Stimulated activated CD4-positive, alpha-beta T cell treated with anti-CD3 and anti-CD28 coated beads, Interleukin-12 subunit alpha, Interleukin-12 subunit beta, amount 100 ng/mL, for 24 hours (primary cell): ENCODE measurements around the gene APBB2.
"Not testable (repeated sequence)": the region's sequence is repeated elsewhere in the genome, so short reads cannot be mapped to it uniquely, and the experiment has no call there.

Experiments used
- DNase-seq, 2 experiments: peaks; one replicate each; pipeline ENCODE4 v3.0.0-alpha.2; 2020; ENCODE audit warnings: low read depth in 2 of 2

APBB2 gene

GRCh38 chr4:41157009-41157408 lies 57.3 kb downstream of the APBB2 start:
- DNase-seq: no peak

- DNase-seq: no peak
These were observed 57.8 kb downstream of the APBB2 start for GRCh38 chr4:41156574-41156973.

GRCh38 chr4:41155194-41155830 lies 59.0 kb downstream of the APBB2 start:
- DNase-seq: no peak

- no peak for DNase-seq
These were observed 59.5 kb downstream of the APBB2 start for GRCh38 chr4:41154814-41155177.

- DNase-seq: no peak
These were observed 60.1 kb downstream of the APBB2 start for GRCh38 chr4:41154010-41154813.

GRCh38 chr4:41150401-41150800 lies 63.9 kb downstream of the APBB2 start:
- no peak for DNase-seq

- not testable (repeated sequence) for DNase-seq
These were observed 64.8 kb downstream of the APBB2 start for GRCh38 chr4:41149568-41149967.

- no peak for DNase-seq
These were observed 65.4 kb downstream of the APBB2 start for GRCh38 chr4:41148931-41149330.

GRCh38 chr4:41148292-41148691 lies 66.0 kb downstream of the APBB2 start:
- DNase-seq: no peak

- DNase-seq: not testable (repeated sequence)
These were observed 66.8 kb downstream of the APBB2 start for GRCh38 chr4:41147570-41147969.

- DNase-seq: no peak
These were observed 67.4 kb downstream of the APBB2 start for GRCh38 chr4:41146716-41147506.

- no peak for DNase-seq
These were observed 68.1 kb downstream of the APBB2 start for GRCh38 chr4:41146196-41146595.

- DNase-seq: no peak
These were observed 68.7 kb downstream of the APBB2 start for GRCh38 chr4:41145571-41146078.

GRCh38 chr4:41144812-41145211 lies 69.5 kb downstream of the APBB2 start:
- no peak for DNase-seq

- DNase-seq: no peak
These were observed 70.3 kb downstream of the APBB2 start for GRCh38 chr4:41144040-41144379.

- no peak for DNase-seq
These were observed 70.9 kb downstream of the APBB2 start for GRCh38 chr4:41143311-41144039.

- no peak for DNase-seq
These were observed 71.7 kb downstream of the APBB2 start for GRCh38 chr4:41142376-41143310.

GRCh38 chr4:41141900-41142299 lies 72.4 kb downstream of the APBB2 start:
- DNase-seq: no peak

GRCh38 chr4:41140410-41140809 lies 73.9 kb downstream of the APBB2 start:
- no peak for DNase-seq

GRCh38 chr4:41137879-41138278 lies 76.5 kb downstream of the APBB2 start:
- DNase-seq: no peak

- no peak for DNase-seq
These were observed 77.9 kb downstream of the APBB2 start for GRCh38 chr4:41136456-41136855.
